ENCODE results near the gene NPY4R2. TPM values are rescaled to one million over a fixed set of nuclear protein-coding genes. Genes with fewer than 3 reads are reported as not detected.
"Not testable (repeated sequence)": the region's sequence is repeated elsewhere in the genome, so short reads cannot be mapped to it uniquely, and the experiment has no call there.

NPY4R2 gene
- total RNA-seq, 1 experiment from 2014 or later: not detected

DNA sequence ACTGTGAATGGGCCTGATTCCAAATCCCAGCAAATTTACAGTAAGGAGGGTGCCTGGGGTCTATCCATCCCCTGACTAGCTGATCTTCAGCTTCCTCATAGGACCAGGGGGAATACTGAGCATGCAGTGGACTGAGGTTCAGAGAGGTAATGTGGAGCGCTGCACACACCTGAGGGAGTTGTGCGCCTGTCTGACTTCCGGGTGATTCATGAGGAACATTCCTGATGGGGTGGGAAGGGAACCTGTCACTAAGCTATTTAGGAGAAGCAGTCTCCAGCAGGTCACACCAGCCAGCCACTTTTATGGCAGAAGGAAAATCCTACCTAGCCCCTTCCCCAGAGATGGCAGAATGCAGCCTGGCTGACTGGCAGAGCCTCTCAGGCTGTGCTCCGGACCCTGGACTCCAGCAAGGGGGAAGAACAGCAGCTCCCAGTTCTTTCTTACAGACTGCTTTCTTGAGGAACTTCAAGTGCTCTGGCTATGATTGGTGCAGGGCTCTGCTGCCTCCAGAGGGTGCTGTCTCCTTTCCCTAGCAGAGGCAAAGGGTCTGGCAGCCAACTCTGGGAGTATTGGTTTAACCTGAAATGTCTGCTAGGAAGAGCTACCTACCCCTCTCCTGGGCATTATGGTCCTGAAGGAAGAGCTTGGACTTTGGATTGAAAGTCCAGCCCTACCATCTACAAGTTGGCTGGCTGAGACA lies 2.5 kb upstream of the NPY4R2 start:
- not testable (repeated sequence) for H3K4me1 ChIP-seq; H3K36me3 ChIP-seq; H3K27ac ChIP-seq; H3K9me3 ChIP-seq (replicated peaks); DNase-seq; H3K4me3 ChIP-seq; H3K27me3 ChIP-seq

DNA sequence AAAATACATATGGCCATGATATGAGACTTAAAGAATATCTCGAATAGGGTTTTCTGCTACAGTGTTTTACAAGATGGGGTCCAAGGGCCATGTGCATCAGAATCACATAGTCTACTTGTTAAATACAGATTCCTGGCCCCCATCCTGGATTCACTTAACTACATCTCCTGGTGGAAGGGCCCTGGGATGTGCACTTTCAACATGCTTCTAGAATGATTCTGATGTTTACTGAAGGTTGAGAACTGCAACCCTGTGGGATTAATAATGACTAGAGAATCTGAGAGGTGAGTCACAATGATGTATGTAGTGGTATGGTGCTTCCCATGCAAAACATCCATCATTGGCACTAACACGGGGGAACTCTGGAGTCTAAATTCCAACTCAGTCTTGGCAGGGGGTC lies 2.1 kb downstream of the NPY4R2 start:
- H3K4me3 ChIP-seq; H3K27me3 ChIP-seq; DNase-seq; H3K27ac ChIP-seq; H3K36me3 ChIP-seq; H3K4me1 ChIP-seq; H3K9me3 ChIP-seq (replicated peaks): not testable (repeated sequence)

DNA sequence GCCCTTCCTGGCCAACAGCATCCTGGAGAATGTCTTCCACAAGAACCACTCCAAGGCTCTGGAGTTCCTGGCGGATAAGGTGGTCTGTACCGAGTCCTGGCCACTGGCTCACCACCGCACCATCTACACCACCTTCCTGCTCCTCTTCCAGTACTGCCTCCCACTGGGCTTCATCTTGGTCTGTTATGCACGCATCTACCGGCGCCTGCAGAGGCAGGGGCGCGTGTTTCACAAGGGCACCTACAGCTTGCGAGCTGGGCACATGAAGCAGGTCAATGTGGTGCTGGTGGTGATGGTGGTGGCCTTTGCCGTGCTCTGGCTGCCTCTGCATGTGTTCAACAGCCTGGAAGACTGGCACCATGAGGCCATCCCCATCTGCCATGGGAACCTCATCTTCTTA lies 4.0 kb downstream of the NPY4R2 start:
- not testable (repeated sequence) for H3K4me3 ChIP-seq; H3K9me3 ChIP-seq (replicated peaks); H3K4me1 ChIP-seq; H3K36me3 ChIP-seq; DNase-seq; H3K27ac ChIP-seq; H3K27me3 ChIP-seq

DNA sequence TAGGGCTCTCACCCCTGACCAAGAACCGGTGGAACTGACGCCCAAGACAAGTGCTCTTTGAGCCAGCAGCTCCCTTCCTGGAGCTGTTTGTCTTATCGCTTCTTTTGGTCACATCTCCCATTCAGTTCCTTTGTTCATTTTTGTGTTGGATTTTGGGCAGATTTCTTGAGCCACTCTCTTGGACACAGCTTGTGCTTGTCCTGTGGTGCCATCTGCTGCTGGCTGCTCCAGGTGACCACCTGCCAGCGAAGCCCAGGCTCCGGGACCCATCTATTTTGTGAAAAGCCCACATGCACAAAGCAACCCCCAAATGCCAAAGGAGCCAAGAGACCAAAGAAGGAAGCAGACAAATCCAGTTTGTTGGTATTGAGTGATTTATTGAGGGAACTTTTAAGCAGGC lies 6.2 kb downstream of the NPY4R2 start:
- not testable (repeated sequence) for H3K27me3 ChIP-seq; H3K9me3 ChIP-seq (replicated peaks); DNase-seq; H3K36me3 ChIP-seq; H3K27ac ChIP-seq; H3K4me3 ChIP-seq; H3K4me1 ChIP-seq

DNA sequence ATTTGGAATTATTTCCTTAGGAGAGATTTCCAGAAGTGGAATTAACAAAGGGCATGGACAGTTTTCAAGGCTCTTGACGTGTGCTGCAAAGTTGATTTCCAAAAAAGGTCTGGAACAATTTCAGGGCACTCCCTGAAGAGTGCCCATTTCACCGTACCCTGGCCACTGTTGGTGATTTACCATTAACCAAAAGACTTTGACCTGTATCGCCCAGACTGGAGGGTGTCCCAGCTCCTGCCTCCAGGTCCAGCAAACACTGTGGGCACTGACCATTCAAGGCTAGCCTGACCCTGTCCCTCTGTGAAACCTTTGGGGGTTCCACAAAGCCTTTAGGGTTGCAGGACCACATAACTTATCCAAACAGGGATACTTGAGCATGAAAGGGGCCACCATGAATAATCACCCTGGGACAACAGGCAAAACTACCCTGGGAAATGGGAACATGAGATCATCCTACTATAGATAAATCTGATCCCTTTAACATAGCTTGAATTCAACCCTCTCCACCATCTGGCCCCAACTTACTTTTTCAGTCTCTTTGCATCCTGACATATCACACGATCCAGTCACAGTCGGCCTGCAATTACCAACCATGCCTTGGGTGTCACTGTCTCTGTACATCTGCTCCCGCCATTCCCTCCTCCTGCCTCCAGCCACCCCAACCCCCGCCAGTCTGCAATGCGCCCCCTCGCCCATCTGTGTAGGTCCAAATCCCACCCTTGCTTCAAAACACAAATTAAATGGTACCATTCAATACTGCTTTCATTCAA lies 8.9 kb downstream of the NPY4R2 start:
- not testable (repeated sequence) for H3K36me3 ChIP-seq; H3K27me3 ChIP-seq; DNase-seq; H3K4me3 ChIP-seq; H3K9me3 ChIP-seq (replicated peaks); H3K4me1 ChIP-seq; H3K27ac ChIP-seq

DNA sequence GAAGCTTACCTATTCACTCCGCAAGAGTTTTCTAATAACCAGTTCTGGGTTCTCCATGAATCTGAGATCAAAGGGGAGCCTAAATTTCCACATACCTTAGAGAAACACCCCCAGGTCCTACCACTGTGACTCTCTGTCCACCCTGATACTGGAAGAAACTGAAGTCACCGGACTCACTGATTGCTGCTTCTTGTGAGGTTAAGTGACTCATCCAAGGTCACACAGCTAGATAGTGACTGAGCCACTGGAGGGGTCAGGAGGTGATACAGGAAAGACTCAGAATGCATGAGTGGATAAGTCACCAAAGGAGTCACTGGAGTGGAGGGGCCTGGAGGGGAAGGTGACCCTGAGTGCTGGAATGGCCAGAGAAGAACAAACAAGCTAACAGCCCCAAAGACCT lies 9.8 kb downstream of the NPY4R2 start:
- not testable (repeated sequence) for DNase-seq; H3K4me3 ChIP-seq; H3K4me1 ChIP-seq; H3K27ac ChIP-seq; H3K36me3 ChIP-seq; H3K9me3 ChIP-seq (replicated peaks); H3K27me3 ChIP-seq

DNA sequence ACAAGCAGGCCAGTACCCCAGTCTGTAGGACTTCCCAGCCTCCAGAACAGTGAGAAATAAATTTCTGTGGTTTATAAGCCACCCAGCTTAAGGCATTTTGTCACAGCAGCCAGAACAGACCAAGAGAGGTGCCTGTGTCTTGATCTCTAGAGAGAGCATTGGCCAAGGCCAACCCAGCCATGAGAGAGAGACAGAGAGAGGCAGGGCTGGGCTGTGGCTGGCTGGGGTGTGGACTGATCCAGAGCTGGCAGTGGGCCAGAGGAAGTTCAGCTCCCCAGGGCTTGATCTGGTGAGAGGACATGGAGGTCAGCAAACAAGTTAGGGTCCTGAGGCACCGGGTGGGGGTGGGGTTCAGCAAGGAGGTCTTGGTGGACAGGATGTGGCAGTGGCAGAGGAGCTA lies 14.4 kb downstream of the NPY4R2 start:
- not testable (repeated sequence) for H3K36me3 ChIP-seq; H3K4me3 ChIP-seq; H3K9me3 ChIP-seq (replicated peaks); H3K27me3 ChIP-seq; DNase-seq; H3K4me1 ChIP-seq; H3K27ac ChIP-seq

DNA sequence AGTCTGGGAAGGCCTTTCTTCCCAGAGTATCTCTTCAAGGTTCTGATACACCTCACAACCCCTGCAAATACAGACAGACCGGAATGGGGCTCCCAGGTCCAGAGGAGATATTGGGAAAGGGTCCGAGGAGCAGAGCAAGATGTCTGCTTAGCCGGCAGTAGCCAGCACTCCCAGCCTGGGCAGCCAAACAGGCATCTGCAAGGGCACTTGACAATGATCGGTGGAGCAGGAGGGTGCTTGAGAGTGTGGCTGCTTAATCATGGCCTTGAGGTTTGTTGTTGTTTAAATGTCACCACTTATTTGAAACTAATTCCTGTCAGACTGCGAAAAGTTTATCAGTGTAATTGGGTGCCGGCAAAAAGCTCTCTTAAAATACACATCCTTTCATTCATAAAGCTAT lies 15.0 kb downstream of the NPY4R2 start:
- not testable (repeated sequence) for H3K36me3 ChIP-seq, DNase-seq

DNA sequence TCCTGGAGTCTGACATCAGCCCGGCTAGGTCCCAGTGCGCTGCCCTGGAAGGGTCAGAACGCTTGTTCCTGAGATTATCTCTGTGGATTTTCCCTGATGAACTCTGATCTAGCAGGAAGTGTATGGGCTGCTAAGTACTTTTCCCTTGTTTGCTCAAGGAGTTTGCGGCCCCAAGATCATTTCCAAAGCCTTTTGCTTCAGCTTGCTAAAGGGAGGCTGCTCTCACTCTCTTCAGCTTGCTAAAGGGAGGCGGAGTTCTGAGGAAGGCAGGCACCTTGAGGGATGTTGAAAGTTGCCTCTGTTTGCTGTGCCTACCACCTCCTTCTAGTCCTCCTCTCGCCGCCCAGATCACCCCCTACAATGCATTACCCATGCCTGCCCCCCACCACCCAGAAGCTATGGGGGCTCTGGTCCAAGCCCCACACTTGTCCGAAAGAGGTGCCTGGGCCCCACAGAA lies 18.3 kb downstream of the NPY4R2 start:
- H3K27me3 ChIP-seq: not testable (repeated sequence)

More for the DNA sequence above, 15.0 kb downstream of the NPY4R2 start:
- H3K4me1 ChIP-seq; H3K9me3 ChIP-seq (replicated peaks); H3K27me3 ChIP-seq; H3K4me3 ChIP-seq; H3K27ac ChIP-seq: not testable (repeated sequence)

DNA sequence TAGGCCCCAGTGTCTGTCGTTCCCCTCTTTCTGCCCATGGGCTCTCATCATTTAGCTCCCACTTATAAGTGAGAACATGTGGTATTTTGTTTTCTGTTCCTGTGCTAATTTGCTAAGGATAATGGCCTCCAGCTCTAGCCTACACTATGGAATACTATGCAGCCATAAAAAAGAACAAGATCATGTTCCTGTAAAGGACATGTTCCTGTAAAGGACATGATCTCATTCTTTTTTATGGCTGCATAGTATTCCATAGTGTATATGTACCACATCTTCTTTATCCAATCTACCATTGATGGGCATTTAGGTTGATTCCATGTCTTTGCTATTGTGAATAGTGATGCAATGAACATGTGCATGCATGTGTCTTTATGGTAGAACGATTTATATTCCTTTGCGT lies 19.2 kb downstream of the NPY4R2 start:
- H3K27ac ChIP-seq; H3K27me3 ChIP-seq; H3K4me3 ChIP-seq; H3K4me1 ChIP-seq; DNase-seq; H3K36me3 ChIP-seq; H3K9me3 ChIP-seq (replicated peaks): not testable (repeated sequence)

More for the DNA sequence above, 18.3 kb downstream of the NPY4R2 start:
- H3K27ac ChIP-seq; H3K9me3 ChIP-seq (replicated peaks); H3K36me3 ChIP-seq; DNase-seq; H3K4me1 ChIP-seq; H3K4me3 ChIP-seq: not testable (repeated sequence)

DNA sequence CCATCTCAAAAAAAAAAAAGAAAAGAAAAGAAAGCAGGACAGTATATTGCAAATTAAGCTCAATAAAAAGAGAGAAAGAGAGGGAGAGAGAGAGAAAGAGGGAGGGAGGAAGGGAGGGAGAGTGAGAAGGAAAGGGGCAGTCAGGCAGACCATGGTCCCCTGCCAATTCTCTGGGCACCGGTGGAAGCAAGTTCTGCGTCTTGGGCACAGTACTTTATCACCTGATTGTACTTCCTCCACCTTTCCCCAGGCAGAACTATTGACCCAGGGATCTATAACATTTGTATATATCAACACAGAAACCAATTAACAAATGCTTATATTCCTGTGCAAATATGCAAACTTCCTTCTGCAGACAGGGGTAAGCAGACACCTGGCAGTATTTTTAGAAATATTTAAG lies 22.4 kb downstream of the NPY4R2 start:
- not testable (repeated sequence) for DNase-seq

DNA sequence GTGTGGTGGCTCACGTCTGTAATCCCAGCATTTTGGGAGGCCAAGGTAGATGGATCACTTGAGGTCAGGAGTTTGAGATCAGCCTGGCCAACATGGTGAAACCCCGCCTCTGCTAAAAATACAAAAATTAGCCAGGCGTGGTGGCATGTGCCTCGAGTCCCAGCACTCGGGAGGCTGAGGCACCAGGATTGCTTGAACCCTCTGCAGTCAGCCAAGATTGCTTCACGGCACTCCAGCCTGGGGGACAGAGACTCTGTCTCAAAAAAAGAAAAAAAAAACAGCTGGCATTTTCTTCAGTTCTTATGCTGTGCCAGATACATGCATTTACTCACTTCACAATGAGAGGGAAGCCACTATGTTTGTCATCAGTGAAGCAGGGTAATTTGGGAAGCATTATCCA lies 22.9 kb downstream of the NPY4R2 start:
- H3K4me1 ChIP-seq; H3K4me3 ChIP-seq; H3K36me3 ChIP-seq; H3K27ac ChIP-seq; H3K9me3 ChIP-seq (replicated peaks); DNase-seq; H3K27me3 ChIP-seq: not testable (repeated sequence)

More for the DNA sequence above, 22.4 kb downstream of the NPY4R2 start:
- H3K4me1 ChIP-seq; H3K27me3 ChIP-seq; H3K4me3 ChIP-seq; H3K36me3 ChIP-seq; H3K9me3 ChIP-seq (replicated peaks); H3K27ac ChIP-seq: not testable (repeated sequence)

DNA sequence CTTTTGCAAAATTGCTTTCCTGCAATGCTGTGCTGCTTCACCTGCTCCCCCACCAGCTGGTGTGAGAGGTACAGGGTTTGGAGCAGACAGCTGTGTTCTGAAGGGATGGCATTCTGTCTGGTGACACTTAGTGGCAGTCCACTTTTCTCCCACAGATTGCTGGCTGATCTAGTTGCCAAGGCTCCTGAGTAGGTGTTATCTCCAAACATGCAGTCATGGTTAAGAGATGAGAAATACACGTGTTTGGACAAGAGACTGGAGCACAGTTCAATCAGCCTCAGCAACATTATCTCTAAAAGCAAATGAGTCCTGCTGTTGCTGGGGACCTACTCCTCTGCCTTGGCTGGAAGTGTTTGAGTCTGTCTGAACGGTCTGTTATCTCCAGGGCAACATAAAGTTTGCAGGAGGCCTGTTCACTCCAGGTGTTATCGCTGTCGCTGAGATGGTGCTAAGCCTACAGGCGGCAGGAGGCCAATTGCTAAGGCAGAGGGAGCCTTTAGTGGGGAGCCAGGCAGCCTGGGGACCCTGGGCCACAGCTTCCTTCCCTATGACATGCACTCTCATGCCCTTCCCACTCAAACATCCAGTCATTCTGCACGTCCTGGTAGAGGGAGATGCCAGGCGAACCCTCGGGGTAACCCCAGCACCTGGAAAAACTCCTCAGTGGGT lies 24.0 kb downstream of the NPY4R2 start:
- not testable (repeated sequence) for H3K4me1 ChIP-seq; H3K27me3 ChIP-seq; H3K27ac ChIP-seq; H3K9me3 ChIP-seq (replicated peaks); H3K36me3 ChIP-seq; DNase-seq; H3K4me3 ChIP-seq

DNA sequence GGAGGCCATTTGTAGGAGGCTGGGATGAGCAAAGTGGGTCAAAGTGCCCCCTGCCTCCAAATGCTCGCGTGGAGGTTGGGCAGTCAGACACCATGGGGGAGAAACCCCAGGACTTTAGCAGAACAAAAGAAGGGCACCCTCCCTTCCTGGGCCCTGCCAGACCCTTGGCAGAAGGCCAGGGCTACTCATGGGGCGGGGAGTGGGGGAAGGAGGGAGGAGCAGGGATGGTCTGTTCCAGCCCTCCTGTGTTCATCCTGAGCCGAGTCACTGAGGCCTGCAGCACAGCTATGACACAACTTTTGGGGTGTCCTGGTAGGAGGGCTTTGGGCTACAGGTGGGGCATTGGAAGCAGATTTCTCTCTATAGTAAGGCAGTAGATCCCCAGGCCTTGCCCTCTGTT lies 24.9 kb downstream of the NPY4R2 start:
- not testable (repeated sequence) for H3K27me3 ChIP-seq; DNase-seq; H3K4me3 ChIP-seq; H3K27ac ChIP-seq; H3K9me3 ChIP-seq (replicated peaks); H3K36me3 ChIP-seq; H3K4me1 ChIP-seq

DNA sequence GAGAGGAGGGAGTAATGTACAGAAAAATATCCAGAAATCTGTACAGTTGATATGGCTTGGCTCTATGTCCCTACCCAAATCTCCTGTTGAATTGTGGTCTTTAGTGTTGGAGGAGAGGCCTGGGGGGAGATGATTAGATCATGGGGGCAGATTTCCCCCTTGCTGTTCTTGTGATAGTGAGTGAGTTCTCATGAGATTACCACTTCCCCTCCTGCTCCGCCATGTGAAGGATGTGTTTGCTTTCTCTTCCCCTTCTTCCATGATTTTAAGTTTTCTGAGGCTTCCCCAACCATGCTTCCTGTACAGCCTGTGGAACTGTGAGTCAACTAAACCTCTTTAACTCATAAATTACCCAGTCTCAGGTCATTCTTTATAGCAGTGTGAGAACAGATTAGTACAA lies 29.0 kb downstream of the NPY4R2 start:
- not testable (repeated sequence) for H3K9me3 ChIP-seq (replicated peaks); DNase-seq; H3K4me1 ChIP-seq; H3K4me3 ChIP-seq; H3K27ac ChIP-seq; H3K36me3 ChIP-seq; H3K27me3 ChIP-seq

Data from SJCRH30 (cell line).